Sigmoid colon (tissue), 7 donors: Measurements from ENCODE around the gene RFT1. TPM values are rescaled to one million over a fixed set of nuclear protein-coding genes. Genes with fewer than 3 reads are reported as not detected.

ENCODE experiments used
- DNase-seq: peaks from one replicate; pipeline ENCODE4 v3.0.0-alpha.2; 2019
- H3K27ac ChIP-seq, 4 donors: fragments of 200-600 bp; sonication (generic); one replicate each; pipeline ENCODE4 v1.5.1; 2016 to 2019; ENCODE audit warnings: mild to moderate bottlenecking in 1 of 4
- H3K27me3 ChIP-seq, 3 donors: fragments of 200-600 bp; sonication (generic); one replicate each; pipeline ENCODE4 v1.5.1; 2019; ENCODE audit warnings: mild to moderate bottlenecking in 1 of 3
- H3K36me3 ChIP-seq, 4 donors: fragments of 200-600 bp; sonication (generic); one replicate each; pipeline ENCODE4 v1.5.1; 2016 to 2019
- H3K4me1 ChIP-seq, 4 donors: fragments of 200-600 bp; sonication (generic); one replicate each; pipeline ENCODE4 v1.5.1; 2017 to 2019
- H3K4me3 ChIP-seq, 4 donors: fragments of 200-600 bp; sonication (generic); one replicate each; pipeline ENCODE4 v1.5.1; 2017 to 2019; ENCODE audit warnings: mild to moderate bottlenecking in 2 of 4, moderate library complexity in 1 of 4
- H3K9me3 ChIP-seq, 4 donors: fragments of 200-600 bp in 3 of 4; sonication (generic) in 3 of 4; one replicate each; pipeline versions ENCODE4 v1.5.1 to v1.6.1; 2013 to 2019
- EP300 ChIP-seq, 4 donors: sonication (generic); formaldehyde crosslinking; IDR thresholded peaks; one replicate each; pipeline ENCODE4 v1.6.1; 2017; ENCODE audit warnings: antibody characterized with exemption in 4 of 4
- POLR2A ChIP-seq, 2 donors: fragments of 450-650 bp; IDR thresholded peaks; one replicate each; pipeline ENCODE4 v1.6.1; 2016; ENCODE audit warnings: antibody characterized with exemption in 2 of 2, mild to moderate bottlenecking in 2 of 2, moderate library complexity in 2 of 2
- POLR2AphosphoS5 ChIP-seq, 4 donors: sonication (generic); formaldehyde crosslinking; IDR thresholded peaks; one replicate each; pipeline ENCODE4 v1.6.1; 2017; ENCODE audit warnings: antibody characterized with exemption in 4 of 4
- WGBS, 2 donors: extraction: QIAGEN DNeasy Blood & Tissue Kit; methylation state at CpG; one replicate each; pipeline ENCODE4 v1.1.7; 2013; 5-methylcytosine and 5-hydroxymethylcytosine counted together
- intact Hi-C: fragments of 100-400 bp; cut with DNase I; formaldehyde crosslinking; loops from one replicate; pipeline ENCODE4 v1.15.1; 2023
- polyA plus RNA-seq, 3 donors: library from polyadenylated mRNA; stranded (reverse); fragments of 200-250 nt; gene quantifications; one replicate each; pipeline ENCODE4 v1.2.3, GENCODE V29; 2013
- total RNA-seq, 4 donors: library from RNA; depleted of rRNA; stranded (reverse); fragments of >200 nt; gene quantifications; one replicate each; pipeline ENCODE4 v1.1.0, GENCODE V29; 2016
- TF ChIP-seq, protein P1 (sequence below), 4 experiments: fragments of 450-650 bp in 3 of 4; fragments of 200-600 bp in 1 of 4; IDR thresholded peaks; one replicate each; pipeline ENCODE4 v1.5.1; 2016 to 2019; ENCODE audit warnings: antibody characterized with exemption in 4 of 4, mild to moderate bottlenecking in 3 of 4, moderate library complexity in 2 of 4
- donor health status: healthy with polysubstance abuse.
- donor health status: Bipolar disorder and iron deficiency.
- donor health status: healthy.

Gene RFT1
- total and polyA plus RNA-seq, 7 donors, result 3.0 to 13.2 (median 6.3) TPM

DNA sequence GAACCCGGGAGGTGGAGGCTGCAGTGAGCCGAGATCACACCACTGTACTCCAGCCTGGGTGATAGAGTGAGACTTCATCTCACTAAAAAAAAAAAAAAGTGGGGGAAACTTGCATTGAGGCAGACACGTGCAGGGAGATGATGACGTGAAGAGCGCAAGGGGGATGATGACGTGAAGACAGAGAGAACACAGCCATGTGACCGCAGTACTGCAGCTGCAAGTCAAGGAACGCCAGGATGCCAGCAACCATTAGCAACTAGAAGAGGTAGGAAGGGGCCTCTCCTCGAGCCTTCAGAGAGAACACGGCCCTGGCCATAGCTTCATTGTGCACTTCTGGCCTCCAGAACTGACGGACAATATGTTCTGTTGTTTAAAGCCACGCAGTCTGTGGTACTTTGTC lies 28.3 kb downstream of the RFT1 start:
- no peak for TF ChIP-seq POLR2A (IDR thresholded peaks at IDR 0.05)
- TF ChIP-seq EP300 (IDR thresholded peaks at IDR 0.05), result no peak
- TF ChIP-seq, protein P1, sequence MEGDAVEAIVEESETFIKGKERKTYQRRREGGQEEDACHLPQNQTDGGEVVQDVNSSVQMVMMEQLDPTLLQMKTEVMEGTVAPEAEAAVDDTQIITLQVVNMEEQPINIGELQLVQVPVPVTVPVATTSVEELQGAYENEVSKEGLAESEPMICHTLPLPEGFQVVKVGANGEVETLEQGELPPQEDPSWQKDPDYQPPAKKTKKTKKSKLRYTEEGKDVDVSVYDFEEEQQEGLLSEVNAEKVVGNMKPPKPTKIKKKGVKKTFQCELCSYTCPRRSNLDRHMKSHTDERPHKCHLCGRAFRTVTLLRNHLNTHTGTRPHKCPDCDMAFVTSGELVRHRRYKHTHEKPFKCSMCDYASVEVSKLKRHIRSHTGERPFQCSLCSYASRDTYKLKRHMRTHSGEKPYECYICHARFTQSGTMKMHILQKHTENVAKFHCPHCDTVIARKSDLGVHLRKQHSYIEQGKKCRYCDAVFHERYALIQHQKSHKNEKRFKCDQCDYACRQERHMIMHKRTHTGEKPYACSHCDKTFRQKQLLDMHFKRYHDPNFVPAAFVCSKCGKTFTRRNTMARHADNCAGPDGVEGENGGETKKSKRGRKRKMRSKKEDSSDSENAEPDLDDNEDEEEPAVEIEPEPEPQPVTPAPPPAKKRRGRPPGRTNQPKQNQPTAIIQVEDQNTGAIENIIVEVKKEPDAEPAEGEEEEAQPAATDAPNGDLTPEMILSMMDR (IDR thresholded peaks at IDR 0.05), result no peak
- no peak for TF ChIP-seq POLR2AphosphoS5 (IDR thresholded peaks at IDR 0.05)
- Histone ChIP-seq H3K36me3 (peaks cover 0 to 83% (median 26%) of the 10 kb centered on the region in 4 donors), H3K4me1 (no peaks in the 10 kb centered on the region), H3K4me3 (no peak overlapping the region), H3K9me3 (no peaks in the 10 kb centered on the region), H3K27ac (no peak overlapping the region), H3K27me3 (no peaks in the 10 kb centered on the region)
- DNase-seq, result no peak
- intact Hi-C loops, result no loop called here
- 92 to 95% methylated on average over 12 of the region's 12 CpGs for WGBS, 2 donors

GRCh38 chr3:53100818-53101466 lies 29.3 kb downstream of the RFT1 start:
- H3K36me3 ChIP-seq, result peaks cover 0 to 86% (median 26%) of the 10 kb centered on the region in 4 donors
- intact Hi-C loops, result no loop called here
- WGBS, 2 donors, result 82 to 90% methylated on average over 12 of the region's 12 CpGs

GRCh38 chr3:53097887-53098286 lies 32.3 kb downstream of the RFT1 start:
- Histone ChIP-seq H3K27ac (no peak overlapping the region), H3K9me3 (no peaks in the 10 kb centered on the region), H3K27me3 (no peaks in the 10 kb centered on the region), H3K36me3 (peaks cover 0 to 84% (median 17%) of the 10 kb centered on the region in 4 donors), H3K4me3 (no peak overlapping the region), H3K4me1 (no peaks in the 10 kb centered on the region)
- intact Hi-C loops, result no loop called here
- WGBS, 2 donors, result 85 to 93% methylated on average over 5 of the region's 5 CpGs
- DNase-seq, result no peak
- no peak for TF ChIP-seq EP300 (IDR thresholded peaks at IDR 0.05)
- no peak for TF ChIP-seq POLR2AphosphoS5 (IDR thresholded peaks at IDR 0.05)
- TF ChIP-seq, protein P1 (IDR thresholded peaks at IDR 0.05), result no peak
- no peak for TF ChIP-seq POLR2A (IDR thresholded peaks at IDR 0.05)

More at GRCh38 chr3:53100818-53101466, 29.3 kb downstream of the RFT1 start:
- Histone ChIP-seq H3K4me3 (no peak overlapping the region), H3K9me3 (no peaks in the 10 kb centered on the region), H3K4me1 (no peaks in the 10 kb centered on the region), H3K27me3 (no peaks in the 10 kb centered on the region), H3K27ac (no peak overlapping the region)
- TF ChIP-seq EP300 (IDR thresholded peaks at IDR 0.05), result no peak
- TF ChIP-seq, protein P1 (IDR thresholded peaks at IDR 0.05), result no peak
- DNase-seq, result no peak

GRCh38 chr3:53092942-53093341 lies 37.3 kb downstream of the RFT1 start:
- no peak for DNase-seq
- Histone ChIP-seq H3K4me3 (no peak overlapping the region), H3K27me3 (no peaks in the 10 kb centered on the region), H3K4me1 (no peaks in the 10 kb centered on the region), H3K36me3 (peaks cover 0 to 79% (median 20%) of the 10 kb centered on the region in 4 donors), H3K9me3 (no peaks in the 10 kb centered on the region), H3K27ac (no peak overlapping the region)
- WGBS, 2 donors, result 92 to 96% methylated on average over 2 of the region's 2 CpGs
- intact Hi-C loops, result no loop called here
- TF ChIP-seq POLR2A (IDR thresholded peaks at IDR 0.05) (no peak), POLR2AphosphoS5 (IDR thresholded peaks at IDR 0.05) (no peak), EP300 (IDR thresholded peaks at IDR 0.05) (no peak)
- TF ChIP-seq, protein P1 (IDR thresholded peaks at IDR 0.05), result no peak

GRCh38 chr3:53092216-53092615 lies 38.0 kb downstream of the RFT1 start:
- Histone ChIP-seq H3K27ac (no peak overlapping the region), H3K4me1 (no peaks in the 10 kb centered on the region), H3K9me3 (no peaks in the 10 kb centered on the region), H3K4me3 (no peak overlapping the region), H3K36me3 (peaks cover 0 to 72% (median 20%) of the 10 kb centered on the region in 4 donors), H3K27me3 (no peaks in the 10 kb centered on the region)
- DNase-seq, result no peak
- WGBS, 2 donors, result 98% methylated on average over 11 of the region's 11 CpGs
- TF ChIP-seq, protein P1 (IDR thresholded peaks at IDR 0.05), result no peak
- TF ChIP-seq EP300 (IDR thresholded peaks at IDR 0.05) (no peak), POLR2AphosphoS5 (IDR thresholded peaks at IDR 0.05) (no peak), POLR2A (IDR thresholded peaks at IDR 0.05) (no peak)
- intact Hi-C loops, result no loop called here
